ENCODE results near the gene SLC41A3. TPM values are rescaled to one million over a fixed set of nuclear protein-coding genes. Genes with fewer than 3 reads are reported as not detected.

Gene SLC41A3
- total and polyA plus RNA-seq, 7 donors = 5.1 to 59.5 (median 28.9) TPM

GRCh38 chr3:126057936-126058335 is 26.0 kb downstream of the SLC41A3 start:
- Histone ChIP-seq H3K4me1 (no peaks in the 10 kb centered on the region), H3K4me3 (no peak overlapping the region), H3K9me3 (no peaks in the 10 kb centered on the region), H3K27me3 (no peaks in the 10 kb centered on the region), H3K27ac (no peak overlapping the region), H3K36me3 (peaks cover 0 to 3% (median 0%) of the 10 kb centered on the region in 4 donors)
- 96 to 97% methylated on average over 13 of the region's 13 CpGs for WGBS, 2 donors
- TF ChIP-seq POLR2A (IDR thresholded peaks at IDR 0.05) (no peak), EP300 (IDR thresholded peaks at IDR 0.05) (no peak), POLR2AphosphoS5 (IDR thresholded peaks at IDR 0.05) (no peak), CTCF (IDR thresholded peaks at IDR 0.05) (no peak)
- intact Hi-C loops (cut with DNase I) = no loop called here
- no peak for DNase-seq

- intact Hi-C loops (cut with DNase I) = no loop called here
- WGBS, 2 donors = 87 to 88% methylated on average over 10 of the region's 10 CpGs
- H3K36me3 ChIP-seq = peaks cover 0 to 3% (median 0%) of the 10 kb centered on the region in 4 donors
- TF ChIP-seq CTCF (IDR thresholded peaks at IDR 0.05) (no peak), POLR2AphosphoS5 (IDR thresholded peaks at IDR 0.05) (no peak), POLR2A (IDR thresholded peaks at IDR 0.05) (no peak), EP300 (IDR thresholded peaks at IDR 0.05) (no peak)
- H3K27me3 ChIP-seq = no peaks in the 10 kb centered on the region
- no peak for DNase-seq
- H3K27ac ChIP-seq = no peak overlapping the region
- H3K9me3 ChIP-seq = no peaks in the 10 kb centered on the region
- H3K4me1 ChIP-seq = no peaks in the 10 kb centered on the region
- H3K4me3 ChIP-seq = no peak overlapping the region
Observed at GRCh38 chr3:126057501-126057819, 26.5 kb downstream of the SLC41A3 start.

- WGBS, 2 donors = 71 to 82% methylated on average over 14 of the region's 14 CpGs
Observed at GRCh38 chr3:126056681-126057500, 27.0 kb downstream of the SLC41A3 start.

GRCh38 chr3:126056088-126056487 is 27.8 kb downstream of the SLC41A3 start:
- no peak overlapping the region for H3K27ac ChIP-seq
- DNase-seq = no peak
- intact Hi-C loops (cut with DNase I) = no loop called here

More at GRCh38 chr3:126056681-126057500, 27.0 kb downstream of the SLC41A3 start:
- DNase-seq = no peak
- no peaks in the 10 kb centered on the region for H3K9me3 ChIP-seq
- no peak overlapping the region for H3K4me3 ChIP-seq
- TF ChIP-seq EP300 (IDR thresholded peaks at IDR 0.05) (no peak), CTCF (IDR thresholded peaks at IDR 0.05) (no peak), POLR2AphosphoS5 (IDR thresholded peaks at IDR 0.05) (no peak), POLR2A (IDR thresholded peaks at IDR 0.05) (no peak)
- no peaks in the 10 kb centered on the region for H3K27me3 ChIP-seq
- peaks cover 0 to 3% (median 0%) of the 10 kb centered on the region in 4 donors for H3K36me3 ChIP-seq
- H3K27ac ChIP-seq = no peak overlapping the region
- intact Hi-C loops (cut with DNase I) = no loop called here
- H3K4me1 ChIP-seq = no peaks in the 10 kb centered on the region

More at GRCh38 chr3:126056088-126056487, 27.8 kb downstream of the SLC41A3 start:
- 97% methylated on average over 10 of the region's 10 CpGs for WGBS, 2 donors
- Histone ChIP-seq H3K36me3 (peaks cover 0 to 3% (median 0%) of the 10 kb centered on the region in 4 donors), H3K4me1 (no peaks in the 10 kb centered on the region), H3K4me3 (no peak overlapping the region), H3K9me3 (no peaks in the 10 kb centered on the region), H3K27me3 (no peaks in the 10 kb centered on the region)
- TF ChIP-seq EP300 (IDR thresholded peaks at IDR 0.05) = no peak
- TF ChIP-seq CTCF (IDR thresholded peaks at IDR 0.05) = no peak
- TF ChIP-seq POLR2A (IDR thresholded peaks at IDR 0.05) = no peak
- no peak for TF ChIP-seq POLR2AphosphoS5 (IDR thresholded peaks at IDR 0.05)
